Progenitor cell of endocrine pancreas (in vitro differentiated cells): ENCODE measurements around the gene PTGDR. TPM values are rescaled to one million over a fixed set of nuclear protein-coding genes. Genes with fewer than 3 reads are reported as not detected.

Source experiments
- DNase-seq: peaks from one replicate; pipeline ENCODE4 v3.0.0; 2021; ENCODE audit warnings: low spot score; ENCODE audit not compliant: unreplicated experiment
- H3K27ac Mint-ChIP-seq: 2 replicates; pipeline ENCODE4 v1.8.0; 2021; ENCODE audit warnings: mild to moderate bottlenecking, moderate library complexity, mixed read lengths
- H3K27me3 Mint-ChIP-seq: 2 replicates; pipeline ENCODE4 v1.8.0; 2021; ENCODE audit warnings: mixed read lengths
- H3K36me3 Mint-ChIP-seq: 2 replicates; pipeline ENCODE4 v1.8.0; 2022; ENCODE audit warnings: mixed read lengths; ENCODE audit not compliant: insufficient read depth
- H3K4me1 Mint-ChIP-seq: 2 replicates; pipeline ENCODE4 v1.8.0; 2021; ENCODE audit warnings: low read depth, mixed read lengths
- H3K4me3 Mint-ChIP-seq: 2 replicates; pipeline ENCODE4 v1.8.0; 2021; ENCODE audit warnings: low read depth, mild to moderate bottlenecking, moderate library complexity, mixed read lengths
- H3K9me3 Mint-ChIP-seq: 2 replicates; pipeline ENCODE4 v1.8.0; 2021; ENCODE audit warnings: low read depth, mixed read lengths
- CTCF ChIP-seq: fragments of 200-600 bp; sonication (generic); IDR thresholded peaks from one replicate; pipeline ENCODE4 v1.5.0; 2021; ENCODE audit warnings: antibody characterized with exemption, mild to moderate bottlenecking; ENCODE audit not compliant: unreplicated experiment
- total RNA-seq: library from RNA; stranded (reverse); gene quantifications from 2 replicates; pipeline ENCODE4 v1.2.1, GENCODE V29; 2021

The PTGDR gene
- total RNA-seq, 1 donor from 2014 or later: not detected

GRCh38 chr14:52233693-52234092, 33.8 kb upstream of the PTGDR start:
- Mint-ChIP-seq H3K36me3 (no peaks in the 10 kb centered on the region), H3K9me3 (peaks cover 3% of the 10 kb centered on the region), H3K4me1 (peaks cover 4% of the 10 kb centered on the region), H3K27ac (peak overlapping the region; percentile 27), H3K4me3 (no peak overlapping the region), H3K27me3 (peaks cover 7% of the 10 kb centered on the region)
- TF ChIP-seq CTCF: no peak
- DNase-seq: no peak

DNA sequence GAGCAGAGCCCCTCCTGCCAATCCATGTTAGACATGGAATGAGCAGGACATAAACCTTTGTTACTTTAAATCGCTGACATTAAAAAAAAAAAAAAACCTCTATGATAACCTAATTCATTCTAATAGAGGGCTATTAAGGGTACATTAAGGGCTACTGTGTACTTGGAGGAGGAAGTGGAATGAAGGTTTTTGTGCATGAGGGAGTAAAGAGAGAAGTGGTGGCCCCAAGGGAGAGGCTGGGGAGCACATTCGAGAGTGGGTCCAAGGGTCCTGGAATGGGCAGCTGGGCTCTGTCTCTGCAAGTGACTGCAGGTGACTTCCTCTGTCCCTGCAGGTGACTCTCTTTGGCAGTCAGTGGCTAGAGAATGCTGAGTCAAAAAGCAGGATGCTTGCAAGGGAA, 32.1 kb upstream of the PTGDR start:
- Mint-ChIP-seq H3K27ac (no peak overlapping the region), H3K9me3 (no peaks in the 10 kb centered on the region), H3K27me3 (peaks cover 7% of the 10 kb centered on the region), H3K4me3 (no peak overlapping the region), H3K4me1 (peaks cover 6% of the 10 kb centered on the region), H3K36me3 (no peaks in the 10 kb centered on the region)
- TF ChIP-seq CTCF: no peak
- DNase-seq: no peak

DNA sequence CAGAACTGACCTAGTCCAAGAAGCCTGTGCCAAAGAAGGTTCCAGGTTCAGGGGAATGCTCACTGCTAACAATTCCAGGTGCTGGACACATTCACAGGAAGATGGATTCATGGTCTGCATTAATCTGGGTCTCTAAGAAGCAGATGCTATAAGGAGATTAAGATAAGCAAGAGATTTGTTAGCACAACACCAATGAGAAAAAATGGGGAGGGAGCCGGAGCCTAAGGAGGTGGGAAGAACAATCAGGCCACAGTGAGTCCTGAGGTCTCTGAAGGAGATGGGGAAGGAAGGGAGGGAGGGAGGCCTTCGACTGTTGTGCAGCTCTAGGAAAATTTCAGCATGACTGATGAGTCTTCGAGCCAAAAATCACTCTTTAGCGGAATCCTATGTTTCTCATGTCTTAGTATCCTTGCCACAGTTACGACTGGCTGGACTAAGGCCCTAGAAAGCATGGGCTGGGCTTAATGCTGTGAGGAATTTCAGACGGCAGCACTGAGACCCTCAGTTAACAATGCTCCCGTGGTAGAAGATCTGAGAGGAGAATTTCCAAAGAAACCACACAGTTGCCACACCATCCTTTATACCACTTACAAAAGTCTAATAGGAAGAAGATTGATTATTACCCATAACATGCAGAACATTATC, 31.5 kb upstream of the PTGDR start:
- no peak for DNase-seq
- Mint-ChIP-seq H3K4me1 (peaks cover 12% of the 10 kb centered on the region), H3K27ac (no peak overlapping the region), H3K4me3 (no peak overlapping the region), H3K9me3 (no peaks in the 10 kb centered on the region), H3K27me3 (peaks cover 4% of the 10 kb centered on the region), H3K36me3 (no peaks in the 10 kb centered on the region)
- TF ChIP-seq CTCF: no peak

GRCh38 chr14:52238682-52239081, 28.8 kb upstream of the PTGDR start:
- Mint-ChIP-seq H3K36me3 (no peaks in the 10 kb centered on the region), H3K9me3 (no peaks in the 10 kb centered on the region), H3K27ac (no peak overlapping the region), H3K4me3 (no peak overlapping the region), H3K27me3 (peaks cover 3% of the 10 kb centered on the region), H3K4me1 (peaks cover 10% of the 10 kb centered on the region)
- DNase-seq: no peak
- TF ChIP-seq CTCF: no peak

DNA sequence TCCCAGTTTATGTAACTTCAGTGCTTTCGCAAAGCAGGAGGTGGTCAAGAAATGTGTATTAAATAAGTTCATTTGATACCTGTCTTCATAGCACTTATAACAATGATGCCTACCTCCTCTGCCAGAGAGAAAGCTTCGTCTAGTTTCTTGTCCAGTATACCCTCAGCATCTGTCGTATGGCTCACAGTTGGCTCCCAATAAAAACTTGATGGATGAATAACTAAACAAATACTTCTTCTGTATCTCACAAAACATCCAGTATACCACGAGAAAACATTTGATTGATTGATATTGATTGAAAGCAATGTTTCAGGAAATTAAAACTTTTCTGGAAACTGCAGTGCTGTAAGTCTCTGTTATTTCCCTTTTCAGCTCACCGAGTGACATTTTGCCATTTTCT, 26.9 kb upstream of the PTGDR start:
- Mint-ChIP-seq H3K4me1 (peaks cover 10% of the 10 kb centered on the region), H3K27me3 (peaks cover 4% of the 10 kb centered on the region), H3K9me3 (no peaks in the 10 kb centered on the region), H3K36me3 (no peaks in the 10 kb centered on the region), H3K4me3 (no peak overlapping the region), H3K27ac (no peak overlapping the region)
- DNase-seq: no peak
- TF ChIP-seq CTCF: no peak
